ENCODE measurements around the gene OXTR. TPM values are rescaled to one million over a fixed set of nuclear protein-coding genes. Genes with fewer than 3 reads are reported as not detected.

Gene OXTR
- total and polyA plus RNA-seq, 2 of the 4 experiments (the other 2 are of a cell fraction), result 42.8 to 56.1 TPM

DNA sequence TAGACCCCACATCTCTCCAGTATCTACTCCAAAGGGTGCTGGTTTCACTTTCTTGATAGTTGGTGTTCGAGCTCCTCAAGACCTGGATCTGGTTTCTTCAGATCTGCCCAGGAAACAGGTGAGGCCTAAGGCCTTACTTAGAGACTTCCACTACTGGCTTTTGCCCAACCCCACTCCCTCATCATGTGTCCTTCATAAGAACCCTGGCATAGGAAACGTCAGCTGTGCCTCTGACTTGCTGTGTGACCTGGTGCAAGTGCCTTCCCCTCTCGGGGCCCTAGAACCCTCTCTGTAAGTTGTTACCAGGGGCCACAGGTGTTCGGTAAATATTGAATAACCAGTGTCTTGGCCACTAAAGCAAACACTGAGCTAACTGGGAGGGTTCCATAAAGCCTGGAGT is 3.9 kb downstream of the OXTR start:
- Histone ChIP-seq H3K4ac (ENCODE audit: low read depth, low read length) (no peak overlapping the region), H3K56ac (ENCODE audit: extremely low read depth, insufficient read depth, low read length) (no peak overlapping the region), H3K4me2 (ENCODE audit: low read depth, low read length) (no peak overlapping the region), H3K4me1 (ENCODE audit: control insufficient read depth, insufficient read depth, low read length) (peaks cover 6% of the 10 kb centered on the region; the same call in 1 of the 2 replicates), H3K27me3 (ENCODE audit: control insufficient read depth, insufficient read depth, low read length) (peaks cover 21% of the 10 kb centered on the region; the same call in 1 of the 2 replicates), H2BK120ac (ENCODE audit: low read depth, low read length) (no peak overlapping the region), H2AK5ac (ENCODE audit: low read depth, low read length) (no peak overlapping the region), H3K79me1 (ENCODE audit: low read depth in 1 of 2, low read length in 2 of 2) (no peaks in the 10 kb centered on the region; a peak in 1 of 4 replicates), H3K14ac (replicated peaks; ENCODE audit: low read depth, low read length) (no peak overlapping the region), H3K4me3 (ENCODE audit: insufficient read depth, low read depth, low read length) (no peak overlapping the region), H3K9me3 (ENCODE audit: control insufficient read depth, insufficient read depth, low read length) (no peaks in the 10 kb centered on the region), H4K8ac (ENCODE audit: low read depth in 2 of 2, low read length in 2 of 2) (no peak overlapping the region), H4K5ac (ENCODE audit: low read depth, low read length) (no peak overlapping the region), H4K20me1 (ENCODE audit: insufficient read depth, low read length) (no peaks in the 10 kb centered on the region), H2AK9ac (replicated peaks; ENCODE audit: low read depth, low read length, poor library complexity) (no peak overlapping the region), H2AFZ (replicated peaks; ENCODE audit: low read length, poor library complexity) (no peak overlapping the region), H3K23ac (ENCODE audit: low read depth, low read length) (no peak overlapping the region), H3K9ac (ENCODE audit: low read depth, low read length) (no peak overlapping the region), H3K9me1 (ENCODE audit: insufficient read depth, low read length) (no peaks in the 10 kb centered on the region; the same call in 1 of the 2 replicates), H3K36me3 (ENCODE audit: control insufficient read depth, insufficient read depth, low read length) (no peaks in the 10 kb centered on the region), H2BK15ac (ENCODE audit: low read depth, low read length) (no peak overlapping the region), H3K27ac (ENCODE audit: insufficient read depth, low read length) (no peak overlapping the region), H2BK5ac (ENCODE audit: low read depth, low read length, poor library complexity, severe bottlenecking) (no peak overlapping the region), H3K18ac (ENCODE audit: low read depth, low read length) (no peak overlapping the region), H2BK20ac (ENCODE audit: low read depth, low read length) (no peak overlapping the region), H4K91ac (ENCODE audit: insufficient read depth, low read depth, low read length) (no peak overlapping the region)
- DNase-seq, result no peak
- WGBS, 2 experiments (ENCODE audit: extremely low coverage in 2 of 2, insufficient read length in 1 of 2), result 71% methylated on average over 1 of the region's 4 CpGs; no CpG with 5 or more reads in 1 of the 2 experiments
- CTCF ChIA-PET, result interaction anchor here (0.8 to 1.3 kb wide), 2 partner anchors 10 to 120 kb away, joined by 3 read pairs; no protein-coding TSS in a partner anchor
- no TSS peak for BruUV-seq (replicated peaks)
- TF ChIP-seq SMC3 (IDR thresholded peaks at IDR 0.05; ENCODE audit: low read depth, low read length) (no peak), CHD1 (IDR thresholded peaks at IDR 0.05; ENCODE audit: low read depth, low read length) (no peak), CTCF (conservative IDR thresholded peaks at IDR 0.05; ENCODE audit: low read depth, low read length) (no peak), FOS (IDR thresholded peaks at IDR 0.05; ENCODE audit: low read depth, low read length) (no peak), MAFK (IDR thresholded peaks at IDR 0.05; ENCODE audit: low read depth, low read length) (no peak), POLR2A (IDR thresholded peaks at IDR 0.05; ENCODE audit: low read depth, low read length) (no peak), NFE2L2 (IDR thresholded peaks at IDR 0.05; ENCODE audit: low read depth, low read length) (no peak), RFX5 (IDR thresholded peaks at IDR 0.05; ENCODE audit: low read depth, low read length) (no peak), BHLHE40 (IDR thresholded peaks at IDR 0.05; ENCODE audit: low read depth, low read length) (no peak), CEBPB (IDR thresholded peaks at IDR 0.05; ENCODE audit: low read depth, low read length) (no peak), MAZ (IDR thresholded peaks at IDR 0.05; ENCODE audit: borderline replicate concordance, low read depth, low read length) (no peak), RAD21 (IDR thresholded peaks at IDR 0.05; ENCODE audit: low read length) (no peak)
- TF ChIP-seq, protein P1, sequence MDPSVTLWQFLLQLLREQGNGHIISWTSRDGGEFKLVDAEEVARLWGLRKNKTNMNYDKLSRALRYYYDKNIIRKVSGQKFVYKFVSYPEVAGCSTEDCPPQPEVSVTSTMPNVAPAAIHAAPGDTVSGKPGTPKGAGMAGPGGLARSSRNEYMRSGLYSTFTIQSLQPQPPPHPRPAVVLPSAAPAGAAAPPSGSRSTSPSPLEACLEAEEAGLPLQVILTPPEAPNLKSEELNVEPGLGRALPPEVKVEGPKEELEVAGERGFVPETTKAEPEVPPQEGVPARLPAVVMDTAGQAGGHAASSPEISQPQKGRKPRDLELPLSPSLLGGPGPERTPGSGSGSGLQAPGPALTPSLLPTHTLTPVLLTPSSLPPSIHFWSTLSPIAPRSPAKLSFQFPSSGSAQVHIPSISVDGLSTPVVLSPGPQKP (IDR thresholded peaks at IDR 0.05; ENCODE audit: borderline replicate concordance, low read depth, low read length), result no peak
- TF ChIP-seq, protein P2, sequence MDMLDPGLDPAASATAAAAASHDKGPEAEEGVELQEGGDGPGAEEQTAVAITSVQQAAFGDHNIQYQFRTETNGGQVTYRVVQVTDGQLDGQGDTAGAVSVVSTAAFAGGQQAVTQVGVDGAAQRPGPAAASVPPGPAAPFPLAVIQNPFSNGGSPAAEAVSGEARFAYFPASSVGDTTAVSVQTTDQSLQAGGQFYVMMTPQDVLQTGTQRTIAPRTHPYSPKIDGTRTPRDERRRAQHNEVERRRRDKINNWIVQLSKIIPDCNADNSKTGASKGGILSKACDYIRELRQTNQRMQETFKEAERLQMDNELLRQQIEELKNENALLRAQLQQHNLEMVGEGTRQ (IDR thresholded peaks at IDR 0.05; ENCODE audit: low read depth, low read length), result no peak
- dilution Hi-C loops (cut with HindIII; ENCODE audit: low sequenced_read_pairs, unreplicated experiment), result no loop called here
- intact Hi-C loops (cut with micrococcal nuclease), result loop anchor here (5.0 kb wide), 1 partner anchor 103 kb away; no protein-coding TSS in a partner anchor
- POLR2A ChIA-PET (ENCODE audit: unreplicated experiment), result no interaction called here
- ATAC-seq (ENCODE audit: low read depth), result no peak
- in situ Hi-C loops (cut with MboI; ENCODE audit: low sequenced_read_pairs), result loop anchor here (25.0 kb wide), 1 partner anchor 297 kb away; no protein-coding TSS in a partner anchor

All from IMR-90 (cell line).